Large intestine (tissue), 3 donors: ENCODE results near the gene ACRBP. TPM values are rescaled to one million over a fixed set of nuclear protein-coding genes. Genes with fewer than 3 reads are reported as not detected.

Experiments used
- DNase-seq, 2 donors: peaks; one replicate each; pipeline versions ENCODE4 v3.0.0 to v3.0.0-alpha.2; 2013
- H3K27ac ChIP-seq: one replicate; pipeline ENCODE4 v1.5.1; 2013; ENCODE audit warnings: low read length
- H3K27me3 ChIP-seq: 2 replicates; pipeline ENCODE4 v1.6.1; 2013; ENCODE audit warnings: low read length; ENCODE audit not compliant: control insufficient read depth, insufficient read depth
- H3K36me3 ChIP-seq: 2 replicates; pipeline ENCODE4 v1.6.1; 2013; ENCODE audit warnings: low read length; ENCODE audit not compliant: control insufficient read depth, insufficient read depth
- H3K4me1 ChIP-seq: one replicate; pipeline ENCODE4 v1.6.1; 2013; ENCODE audit warnings: low read length; ENCODE audit not compliant: control insufficient read depth, insufficient read depth
- H3K4me3 ChIP-seq: one replicate; pipeline ENCODE4 v1.5.1; 2013; ENCODE audit warnings: low read length
- H3K9me3 ChIP-seq: one replicate; pipeline ENCODE4 v1.6.1; 2013; ENCODE audit warnings: mild to moderate bottlenecking, low read depth, low read length, moderate library complexity; ENCODE audit not compliant: control insufficient read depth
- WGBS: methylation state at CpG from one replicate; pipeline ENCODE4 v1.1.5; 2013; ENCODE audit warnings: low lambda C conversion rate; ENCODE audit not compliant: insufficient coverage; 5-methylcytosine and 5-hydroxymethylcytosine counted together
- polyA plus RNA-seq: library from polyadenylated mRNA; unstranded; fragments of 120-200 nt; gene quantifications from one replicate; pipeline ENCODE4 v1.2.1, GENCODE V29; 2013

ACRBP gene
- polyA plus RNA-seq, 1 donor, result 4.0 TPM

DNA sequence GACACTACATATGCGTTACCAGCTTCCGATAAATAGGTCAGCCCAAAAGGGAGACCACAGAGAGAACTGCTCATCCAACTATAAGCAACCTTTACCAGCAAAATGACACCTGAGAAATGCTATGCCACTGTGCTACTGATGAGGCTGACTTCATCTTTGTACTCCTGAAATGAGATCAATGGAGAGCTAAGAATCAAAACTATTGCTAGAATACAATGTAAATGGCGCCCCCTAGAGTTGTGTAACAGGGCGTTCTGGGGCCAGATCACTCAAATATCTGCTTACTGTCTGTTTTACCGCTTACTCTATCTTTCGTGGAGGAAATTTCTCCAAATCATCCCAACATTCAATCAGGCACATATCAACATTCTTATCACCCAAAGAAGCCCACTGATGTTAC lies 37.4 kb upstream of the ACRBP start:
- Histone ChIP-seq H3K36me3 (peaks cover 24% of the 10 kb centered on the region), H3K9me3 (no peaks in the 10 kb centered on the region), H3K4me1 (no peaks in the 10 kb centered on the region), H3K4me3 (no peak overlapping the region), H3K27ac (no peak overlapping the region), H3K27me3 (no peaks in the 10 kb centered on the region)
- no peak for DNase-seq
- WGBS, result no CpG with 5 or more reads among the region's 6 CpGs

DNA sequence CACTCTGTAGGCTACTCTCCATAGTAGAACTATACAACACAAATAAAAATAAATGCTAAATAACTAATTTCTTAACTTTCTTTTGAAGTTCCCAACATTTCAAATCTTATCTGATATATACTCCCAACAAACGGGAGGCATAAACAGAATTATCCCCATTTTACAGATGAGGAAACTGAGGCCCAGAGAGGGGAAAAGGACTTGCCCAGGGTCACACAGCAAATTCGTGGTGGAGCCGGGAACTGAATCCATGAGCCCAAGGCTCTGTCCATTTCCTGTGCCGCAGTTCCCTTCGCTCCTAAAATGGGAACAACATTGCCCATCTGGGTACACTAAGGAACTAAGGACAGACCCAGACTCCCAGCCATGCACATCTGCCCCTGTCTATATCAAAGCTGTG lies 29.7 kb upstream of the ACRBP start:
- DNase-seq, result no peak
- no peaks in the 10 kb centered on the region for H3K9me3 ChIP-seq
- no CpG with 5 or more reads among the region's 5 CpGs for WGBS
- no peak overlapping the region for H3K27ac ChIP-seq
- H3K4me3 ChIP-seq, result no peak overlapping the region
- peaks cover 87% of the 10 kb centered on the region for H3K36me3 ChIP-seq
- H3K4me1 ChIP-seq, result no peaks in the 10 kb centered on the region
- no peaks in the 10 kb centered on the region for H3K27me3 ChIP-seq

GRCh38 chr12:6672143-6672542 lies 24.9 kb upstream of the ACRBP start:
- peaks cover 95% of the 10 kb centered on the region for H3K36me3 ChIP-seq
- H3K9me3 ChIP-seq, result no peaks in the 10 kb centered on the region
- H3K4me1 ChIP-seq, result no peaks in the 10 kb centered on the region
- no peak for DNase-seq
- WGBS, result 100% methylated on average over 1 of the region's 18 CpGs
- H3K27me3 ChIP-seq, result no peaks in the 10 kb centered on the region
- H3K27ac ChIP-seq, result no peak overlapping the region
- H3K4me3 ChIP-seq, result no peak overlapping the region

DNA sequence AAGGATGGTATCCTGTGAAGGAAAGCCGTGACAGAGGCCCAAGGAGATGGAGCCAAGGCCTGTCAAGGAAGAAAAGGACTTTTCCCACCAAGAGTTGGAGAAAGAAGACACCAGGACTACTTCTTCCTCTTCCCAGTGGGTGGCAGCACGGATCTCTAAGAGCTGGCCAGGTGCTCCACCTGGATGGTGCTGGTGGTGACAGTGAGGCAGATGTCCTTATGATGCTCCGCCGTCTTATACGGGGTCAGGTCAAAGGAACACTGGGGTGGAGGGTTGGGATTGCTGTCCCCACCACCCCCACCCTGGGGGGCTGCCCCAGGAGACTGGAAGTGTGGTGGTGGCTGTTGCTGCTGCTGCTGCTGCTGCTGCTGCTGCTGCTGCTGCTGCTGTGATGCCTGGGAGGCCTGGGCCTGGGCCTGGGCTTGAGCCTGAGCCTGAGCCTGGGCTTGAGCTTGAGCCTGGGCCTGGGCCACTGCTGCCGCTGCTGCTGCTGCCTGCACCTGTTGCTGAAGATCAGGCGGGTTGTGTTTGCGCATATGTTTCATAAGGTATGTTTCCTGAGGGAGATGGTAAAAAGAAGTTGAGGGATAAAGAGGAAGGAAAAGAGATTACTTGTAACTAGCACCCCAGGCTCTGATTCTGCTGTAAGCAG lies 20.5 kb upstream of the ACRBP start:
- DNase-seq, result peak in 1 of 2 donors; percentile 25
- Histone ChIP-seq H3K27me3 (no peaks in the 10 kb centered on the region), H3K4me1 (no peaks in the 10 kb centered on the region), H3K36me3 (peaks cover 64% of the 10 kb centered on the region), H3K4me3 (no peak overlapping the region), H3K9me3 (no peaks in the 10 kb centered on the region), H3K27ac (no peak overlapping the region)
- 100% methylated on average over 1 of the region's 8 CpGs for WGBS

DNA sequence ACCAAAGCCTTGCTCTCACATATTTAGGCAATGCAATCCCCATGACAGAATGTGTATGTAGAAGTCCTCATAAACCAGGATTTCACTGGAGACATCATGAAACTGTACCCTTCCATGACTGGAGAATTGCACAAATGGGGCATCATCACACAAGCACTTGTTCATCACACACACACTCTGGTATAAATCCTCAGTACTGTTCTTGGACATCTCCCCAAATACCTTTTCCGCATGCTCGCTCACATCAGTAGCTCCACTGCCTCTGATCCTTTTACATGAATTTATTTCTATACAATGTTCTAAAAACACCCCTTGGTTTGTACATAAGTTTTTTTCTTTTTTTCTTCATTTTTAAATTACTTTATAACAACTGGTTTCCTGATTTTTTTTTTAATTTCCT lies 19.0 kb upstream of the ACRBP start:
- WGBS, result 96% methylated on average over 2 of the region's 2 CpGs
- DNase-seq, result no peak

DNA sequence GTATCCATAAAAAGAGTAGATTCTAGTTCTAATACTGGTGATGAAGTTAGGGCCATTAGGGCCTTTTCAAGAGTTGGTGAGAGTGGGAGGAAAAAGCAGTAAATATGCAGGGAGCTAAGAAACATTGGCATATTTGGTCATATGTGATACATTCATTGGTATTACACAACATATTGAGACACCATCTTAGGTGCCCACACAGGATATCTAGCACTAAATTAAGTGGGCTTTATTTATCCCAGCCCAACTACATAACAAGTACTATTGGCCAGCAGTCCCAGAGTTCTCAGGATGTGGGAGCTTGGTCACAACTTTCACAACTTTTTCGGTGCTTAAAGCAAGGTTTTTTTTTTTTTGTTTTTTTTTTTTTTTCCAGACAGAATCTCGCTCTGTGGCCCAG lies 17.7 kb upstream of the ACRBP start:
- H3K36me3 ChIP-seq, result peaks cover 37% of the 10 kb centered on the region
- H3K27me3 ChIP-seq, result no peaks in the 10 kb centered on the region
- H3K9me3 ChIP-seq, result no peaks in the 10 kb centered on the region
- H3K27ac ChIP-seq, result no peak overlapping the region
- no CpG with 5 or more reads among the region's 2 CpGs for WGBS
- peaks cover 6% of the 10 kb centered on the region for H3K4me1 ChIP-seq
- no peak overlapping the region for H3K4me3 ChIP-seq
- DNase-seq, result no peak

More for the DNA sequence above, 19.0 kb upstream of the ACRBP start:
- Histone ChIP-seq H3K36me3 (peaks cover 49% of the 10 kb centered on the region), H3K27me3 (no peaks in the 10 kb centered on the region), H3K4me1 (peaks cover 6% of the 10 kb centered on the region), H3K27ac (no peak overlapping the region), H3K4me3 (no peak overlapping the region), H3K9me3 (no peaks in the 10 kb centered on the region)

GRCh38 chr12:6662906-6663742 lies 15.9 kb upstream of the ACRBP start, which contains the start of gene ING4:
Gene ING4, minus strand, starts transcription at chr12:6663119. Its CDS starts 18 bp downstream, at chr12:6663101.
- H3K36me3 ChIP-seq, result peaks cover 30% of the 10 kb centered on the region
- 30% methylated on average over 2 of the region's 37 CpGs for WGBS
- H3K9me3 ChIP-seq, result no peaks in the 10 kb centered on the region
- H3K4me3 ChIP-seq, result peak within 1 kb of the TSS; percentile 81
- peak within 1 kb of the TSS; percentile 70 for H3K27ac ChIP-seq
- H3K27me3 ChIP-seq, result no peaks in the 10 kb centered on the region
- peaks cover 6% of the 10 kb centered on the region for H3K4me1 ChIP-seq
- peak; percentile 99 to 100 for DNase-seq

- H3K36me3 ChIP-seq, result peaks cover 27% of the 10 kb centered on the region
- H3K9me3 ChIP-seq, result no peaks in the 10 kb centered on the region
- WGBS, result no CpG with 5 or more reads among the region's 10 CpGs
- H3K27ac ChIP-seq, result peak overlapping the region; percentile 42
- peaks cover 6% of the 10 kb centered on the region for H3K4me1 ChIP-seq
- no peak for DNase-seq
- H3K27me3 ChIP-seq, result no peaks in the 10 kb centered on the region
- peak overlapping the region; percentile 81 for H3K4me3 ChIP-seq
Observed at GRCh38 chr12:6662602-6662905, 15.3 kb upstream of the ACRBP start.

- Histone ChIP-seq H3K27me3 (no peaks in the 10 kb centered on the region), H3K4me1 (no peaks in the 10 kb centered on the region), H3K36me3 (peaks cover 72% of the 10 kb centered on the region), H3K9me3 (no peaks in the 10 kb centered on the region), H3K27ac (no peak overlapping the region), H3K4me3 (no peak overlapping the region)
- DNase-seq, result no peak
- WGBS, result no CpG with 5 or more reads among the region's 5 CpGs
Observed at GRCh38 chr12:6653987-6654386, 6.8 kb upstream of the ACRBP start.

DNA sequence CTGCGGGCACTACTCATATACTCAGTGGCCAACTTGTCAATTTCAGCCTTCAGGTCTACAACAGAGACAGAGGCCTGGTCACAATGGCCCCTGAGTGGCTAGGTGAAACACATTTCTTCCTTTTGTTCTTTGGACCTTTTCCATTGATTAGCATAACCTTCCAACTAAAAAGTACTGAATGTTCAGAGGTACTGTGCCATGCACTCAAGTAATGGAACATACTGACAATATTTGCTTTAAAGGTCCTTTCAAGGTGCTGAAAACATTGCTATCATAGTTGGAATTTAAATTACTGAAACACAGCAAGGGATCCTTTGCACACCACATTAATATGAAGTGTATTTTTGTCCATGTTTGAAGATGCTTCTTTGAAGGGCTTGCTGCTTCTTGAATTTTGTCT lies 6.1 kb upstream of the ACRBP start:
- Histone ChIP-seq H3K36me3 (peaks cover 69% of the 10 kb centered on the region), H3K4me1 (no peaks in the 10 kb centered on the region), H3K4me3 (no peak overlapping the region), H3K9me3 (no peaks in the 10 kb centered on the region), H3K27me3 (no peaks in the 10 kb centered on the region), H3K27ac (no peak overlapping the region)
- no peak for DNase-seq
- WGBS, result no CpG with 5 or more reads among the region's 1 CpG
